Loucy (cell line): ENCODE results near the gene SP1.

ENCODE experiments used
- H2AFZ ChIP-seq: fragments of 200-600 bp; sonication (generic); 2 replicates; pipeline ENCODE4 v1.6.0; 2016; ENCODE audit warnings: antibody characterized with exemption, mild to moderate bottlenecking, low read length, moderate library complexity
- H3F3A ChIP-seq: fragments of 200-600 bp; 2 replicates; pipeline ENCODE4 v1.6.0; 2016; ENCODE audit warnings: antibody characterized with exemption, low read depth, mild to moderate bottlenecking
- H3K27me3 ChIP-seq: fragments of 200-600 bp; sonication (generic); 2 replicates; pipeline ENCODE4 v1.6.1; 2014; ENCODE audit warnings: low read length, mild to moderate bottlenecking; ENCODE audit not compliant: insufficient read depth, poor library complexity, severe bottlenecking
- H3K36me3 ChIP-seq: fragments of 200-600 bp; sonication (generic); 2 replicates; pipeline ENCODE4 v1.6.1; 2016; ENCODE audit warnings: low read length; ENCODE audit not compliant: insufficient read depth
- H3K4me1 ChIP-seq: fragments of 200-600 bp; sonication (generic); 2 replicates; pipeline ENCODE4 v1.5.1; 2014; ENCODE audit warnings: low read length, mild to moderate bottlenecking; ENCODE audit not compliant: insufficient read depth, poor library complexity, severe bottlenecking
- H3K4me2 ChIP-seq: fragments of 200-600 bp; sonication (generic); 2 replicates; pipeline ENCODE4 v1.6.0; 2014; ENCODE audit warnings: antibody characterized with exemption, low read length, low read depth, mild to moderate bottlenecking; ENCODE audit not compliant: poor library complexity, severe bottlenecking
- H3K4me3 ChIP-seq: fragments of 200-600 bp; sonication (generic); 2 replicates; pipeline ENCODE4 v1.5.1; 2014; ENCODE audit warnings: low read length, mild to moderate bottlenecking, mixed read lengths; ENCODE audit not compliant: poor library complexity, severe bottlenecking
- H3K79me2 ChIP-seq: fragments of 200-600 bp; sonication (generic); 2 replicates; pipeline ENCODE4 v1.6.1; 2014; ENCODE audit warnings: low read length; ENCODE audit not compliant: insufficient read depth
- H3K9ac ChIP-seq: fragments of 200-600 bp; sonication (generic); 2 replicates; pipeline ENCODE4 v1.6.0; 2014; ENCODE audit warnings: mild to moderate bottlenecking, low read depth, low read length, moderate library complexity; ENCODE audit not compliant: poor library complexity, severe bottlenecking
- H3K9me2 ChIP-seq: fragments of 200-600 bp; sonication (generic); replicated peaks from 2 replicates; pipeline ENCODE4 v1.6.1; 2016; ENCODE audit warnings: low read depth, low read length, mixed read lengths
- H3K9me3 ChIP-seq: fragments of 200-600 bp; sonication (generic); 2 replicates; pipeline ENCODE4 v1.6.1; 2014; ENCODE audit warnings: mild to moderate bottlenecking, antibody characterized with exemption, low read length, low read depth; ENCODE audit not compliant: insufficient read depth
- H4K20me1 ChIP-seq: fragments of 200-600 bp; sonication (generic); 2 replicates; pipeline ENCODE4 v1.6.0; 2014; ENCODE audit warnings: antibody characterized with exemption, low read length, mild to moderate bottlenecking; ENCODE audit not compliant: insufficient read depth, poor library complexity, severe bottlenecking
- EZH2phosphoT487 ChIP-seq: fragments of 200-600 bp; IDR thresholded peaks from 2 replicates; pipeline ENCODE4 v1.6.1; 2018; ENCODE audit warnings: antibody characterized with exemption, mild to moderate bottlenecking, moderate library complexity, borderline replicate concordance
- TF ChIP-seq, protein P1 (sequence below): fragments of 200-600 bp; sonication (generic); conservative IDR thresholded peaks from 2 replicates; pipeline ENCODE4 v1.5.1; 2014; ENCODE audit warnings: mild to moderate bottlenecking, antibody characterized with exemption, low read length

SP1 gene

DNA sequence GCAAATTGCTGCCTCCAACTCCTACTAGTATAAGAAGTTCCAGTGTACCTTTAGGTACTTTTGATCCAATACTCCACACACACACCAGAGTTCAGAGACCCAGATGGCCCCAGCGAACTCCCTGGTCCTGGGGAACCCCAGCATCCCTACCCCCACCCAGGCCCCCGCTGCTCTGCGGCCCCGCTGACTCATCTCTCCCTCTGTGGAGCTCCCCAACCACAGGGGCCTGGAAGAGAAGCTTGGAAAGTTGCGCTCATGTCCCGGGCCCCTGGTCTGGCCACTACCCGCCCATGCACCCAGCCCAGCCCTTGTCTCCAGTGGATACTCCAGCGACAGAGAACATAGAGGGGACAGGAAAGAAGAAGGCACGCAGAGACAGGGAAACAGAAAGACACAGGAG, 39.6 kb upstream of the SP1 start:
- no peaks in the 10 kb centered on the region for H4K20me1 ChIP-seq
- no peaks in the 10 kb centered on the region for H3K9me2 ChIP-seq
- no peaks in the 10 kb centered on the region for H3K79me2 ChIP-seq
- no peak overlapping the region for H2AFZ ChIP-seq
- H3K4me1 ChIP-seq = peaks cover 17% of the 10 kb centered on the region
- no peak overlapping the region for H3K4me3 ChIP-seq
- no peaks in the 10 kb centered on the region for H3K36me3 ChIP-seq
- no peaks in the 10 kb centered on the region for H3K27me3 ChIP-seq
- no peaks in the 10 kb centered on the region for H3F3A ChIP-seq
- H3K9ac ChIP-seq = no peak overlapping the region
- TF ChIP-seq, protein P1, sequence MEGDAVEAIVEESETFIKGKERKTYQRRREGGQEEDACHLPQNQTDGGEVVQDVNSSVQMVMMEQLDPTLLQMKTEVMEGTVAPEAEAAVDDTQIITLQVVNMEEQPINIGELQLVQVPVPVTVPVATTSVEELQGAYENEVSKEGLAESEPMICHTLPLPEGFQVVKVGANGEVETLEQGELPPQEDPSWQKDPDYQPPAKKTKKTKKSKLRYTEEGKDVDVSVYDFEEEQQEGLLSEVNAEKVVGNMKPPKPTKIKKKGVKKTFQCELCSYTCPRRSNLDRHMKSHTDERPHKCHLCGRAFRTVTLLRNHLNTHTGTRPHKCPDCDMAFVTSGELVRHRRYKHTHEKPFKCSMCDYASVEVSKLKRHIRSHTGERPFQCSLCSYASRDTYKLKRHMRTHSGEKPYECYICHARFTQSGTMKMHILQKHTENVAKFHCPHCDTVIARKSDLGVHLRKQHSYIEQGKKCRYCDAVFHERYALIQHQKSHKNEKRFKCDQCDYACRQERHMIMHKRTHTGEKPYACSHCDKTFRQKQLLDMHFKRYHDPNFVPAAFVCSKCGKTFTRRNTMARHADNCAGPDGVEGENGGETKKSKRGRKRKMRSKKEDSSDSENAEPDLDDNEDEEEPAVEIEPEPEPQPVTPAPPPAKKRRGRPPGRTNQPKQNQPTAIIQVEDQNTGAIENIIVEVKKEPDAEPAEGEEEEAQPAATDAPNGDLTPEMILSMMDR = no peak
- TF ChIP-seq EZH2phosphoT487 = no peak
- no peak overlapping the region for H3K4me2 ChIP-seq
- H3K9me3 ChIP-seq = no peaks in the 10 kb centered on the region

GRCh38 chr12:53343449-53343848, 36.5 kb upstream of the SP1 start:
- peaks cover 13% of the 10 kb centered on the region for H3K4me1 ChIP-seq
- no peak overlapping the region for H3K9ac ChIP-seq
- H3K36me3 ChIP-seq = no peaks in the 10 kb centered on the region
- no peaks in the 10 kb centered on the region for H3K9me2 ChIP-seq
- H3K4me2 ChIP-seq = no peak overlapping the region
- H3K79me2 ChIP-seq = no peaks in the 10 kb centered on the region
- no peak for TF ChIP-seq EZH2phosphoT487
- TF ChIP-seq, protein P1 = no peak
- H3K4me3 ChIP-seq = no peak overlapping the region
- no peak overlapping the region for H2AFZ ChIP-seq
- no peaks in the 10 kb centered on the region for H3F3A ChIP-seq
- no peaks in the 10 kb centered on the region for H3K9me3 ChIP-seq
- no peaks in the 10 kb centered on the region for H3K27me3 ChIP-seq
- H4K20me1 ChIP-seq = no peaks in the 10 kb centered on the region

DNA sequence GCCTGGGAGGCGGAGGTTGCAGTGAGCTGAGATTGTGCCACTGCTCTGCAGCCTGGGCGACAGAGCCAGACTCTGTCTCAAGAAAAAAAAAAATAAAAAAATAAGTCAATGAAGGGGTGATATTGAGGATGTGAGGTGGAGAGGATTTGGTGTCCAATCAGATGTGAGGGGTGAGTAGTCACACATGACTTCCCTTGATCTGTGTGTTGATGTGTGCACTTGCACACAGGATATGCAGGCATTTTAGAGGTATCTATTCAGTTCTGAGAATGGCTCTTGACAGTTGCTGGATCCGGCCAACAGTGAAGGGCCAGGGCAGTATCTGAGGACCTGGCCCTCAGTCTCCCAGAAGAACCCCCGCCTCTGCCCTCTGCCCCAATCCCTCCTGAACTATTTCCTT, 36.0 kb upstream of the SP1 start:
- TF ChIP-seq, protein P1 = no peak
- Histone ChIP-seq H3K4me2 (peak overlapping the region; percentile 81), H3K79me2 (no peaks in the 10 kb centered on the region), H3K4me3 (peak overlapping the region; percentile 67), H3K9ac (no peak overlapping the region), H2AFZ (peak overlapping the region; percentile 24), H3K9me3 (no peaks in the 10 kb centered on the region), H3F3A (no peaks in the 10 kb centered on the region), H3K4me1 (peaks cover 13% of the 10 kb centered on the region), H3K36me3 (no peaks in the 10 kb centered on the region), H3K27me3 (no peaks in the 10 kb centered on the region), H4K20me1 (no peaks in the 10 kb centered on the region), H3K9me2 (no peaks in the 10 kb centered on the region)
